Left lung (tissue), 10 donors: ENCODE data around the gene DCBLD2. TPM values are rescaled to one million over a fixed set of nuclear protein-coding genes. Genes with fewer than 3 reads are reported as not detected.
A peak's percentile ranks its signal among the peaks of the same experiment; 100 is the strongest.

Experiments
- ATAC-seq: fragments of 200-7000 bp; cut with Tn5 transposase; one replicate; pipeline ENCODE4 v1.9.1; 2020; ENCODE audit warnings: moderate library complexity
- DNase-seq, 4 donors: peaks; one replicate each; pipeline ENCODE4 v3.0.0-alpha.2; 2013 to 2020
- H3K27ac ChIP-seq, 2 donors: fragments of 200-600 bp; sonication (generic) in 1 of 2; one replicate each; pipeline versions ENCODE4 v1.5.0 to v1.8.0; 2020 to 2021
- H3K27me3 ChIP-seq, 2 donors: fragments of 200-600 bp; sonication (generic) in 1 of 2; one replicate each; pipeline versions ENCODE4 v1.5.0 to v1.8.0; 2020 to 2021
- H3K36me3 ChIP-seq, 2 donors: fragments of 200-600 bp; sonication (generic) in 1 of 2; one replicate each; pipeline versions ENCODE4 v1.5.0 to v1.8.0; 2020 to 2021
- H3K4me1 ChIP-seq, 2 donors: fragments of 200-600 bp; one replicate each; pipeline ENCODE4 v1.8.0; 2021
- H3K4me3 ChIP-seq, 2 donors: fragments of 200-600 bp; sonication (generic) in 1 of 2; one replicate each; pipeline versions ENCODE4 v1.5.0 to v1.8.0; 2020 to 2021; ENCODE audit warnings: mild to moderate bottlenecking in 1 of 2
- H3K9me3 ChIP-seq, 2 donors: fragments of 200-600 bp; sonication (generic) in 1 of 2; one replicate each; pipeline versions ENCODE4 v1.5.0 to v1.8.0; 2020 to 2021
- CTCF ChIP-seq, 2 donors: fragments of 200-600 bp; sonication (generic) in 1 of 2; IDR thresholded peaks; one replicate each; pipeline versions ENCODE4 v1.5.0 to v1.8.0; 2021; ENCODE audit warnings: antibody characterized with exemption in 2 of 2
- intact Hi-C, 2 donors: fragments of 100-400 bp; cut with DNase I; formaldehyde crosslinking; loops; one replicate each; pipeline versions ENCODE4 v1.11.2 to v1.14.2; 2022
- polyA plus RNA-seq, 6 donors: library from polyadenylated mRNA; unstranded; fragments of 120-200 nt; gene quantifications; one replicate each; pipeline ENCODE4 v1.2.1, GENCODE V29; 2013; ENCODE audit not compliant: insufficient read length in 6 of 6
- total RNA-seq, 2 donors: library from RNA; stranded (reverse); fragmentation: NEBNext Ultra II Directional; extraction: Animal tissue kit (Norgen Biotek cat#: 25700); gene quantifications; one replicate each; pipeline ENCODE4 v1.2.1, GENCODE V29; 2021
- donor health status: DM: no; HTN: yes; CAD: no.
- donor health status: DM: no; HTN: no; CAD: no.

DCBLD2 gene
- total and polyA plus RNA-seq, 8 donors = 44.8 to 92.4 (median 69.3) TPM

GRCh38 chr3:98763819-98764418 lies 137.6 kb downstream of the DCBLD2 start:
- intact Hi-C loops = no loop called here
- DNase-seq (peak in 1 of 4 donors; percentile 26), ATAC-seq (peak; percentile 7)
- Histone ChIP-seq H3K27me3 (no peaks in the 10 kb centered on the region), H3K4me1 (peaks cover 7 to 64% of the 10 kb centered on the region in 2 donors), H3K27ac (peak overlapping the region; percentile 54 to 88), H3K9me3 (no peaks in the 10 kb centered on the region), H3K36me3 (peaks cover 0 to 4% of the 10 kb centered on the region in 2 donors), H3K4me3 (peak overlapping the region in 1 of 2 donors; percentile 47)
- no peak for TF ChIP-seq CTCF (IDR thresholded peaks at IDR 0.05)

- H3K4me3 ChIP-seq = peak within 1 kb of the TSS in 1 of 2 donors; percentile 47
- no peaks in the 10 kb centered on the region for H3K36me3 ChIP-seq
- intact Hi-C loops = no loop called here
- no peaks in the 10 kb centered on the region for H3K9me3 ChIP-seq
- H3K4me1 ChIP-seq = peaks cover 7 to 60% of the 10 kb centered on the region in 2 donors
- ATAC-seq (peak; percentile 64), DNase-seq (peak in 3 of 4 donors; percentile 36 to 51 (median 43))
- no peaks in the 10 kb centered on the region for H3K27me3 ChIP-seq
- no peak for TF ChIP-seq CTCF (IDR thresholded peaks at IDR 0.05)
- H3K27ac ChIP-seq = peak within 1 kb of the TSS; percentile 54 to 88
Measured at GRCh38 chr3:98763076-98763475, 138.4 kb downstream of the DCBLD2 start, which contains the start of gene ST3GAL6. ST3GAL6 (plus strand) TSS chr3:98763340; CDS start chr3:98768441, 5,101 bp downstream.

GRCh38 chr3:98761643-98762229 lies 139.8 kb downstream of the DCBLD2 start:
- no peak for DNase-seq
- H3K27ac ChIP-seq = peak overlapping the region; percentile 1 to 88

DNA sequence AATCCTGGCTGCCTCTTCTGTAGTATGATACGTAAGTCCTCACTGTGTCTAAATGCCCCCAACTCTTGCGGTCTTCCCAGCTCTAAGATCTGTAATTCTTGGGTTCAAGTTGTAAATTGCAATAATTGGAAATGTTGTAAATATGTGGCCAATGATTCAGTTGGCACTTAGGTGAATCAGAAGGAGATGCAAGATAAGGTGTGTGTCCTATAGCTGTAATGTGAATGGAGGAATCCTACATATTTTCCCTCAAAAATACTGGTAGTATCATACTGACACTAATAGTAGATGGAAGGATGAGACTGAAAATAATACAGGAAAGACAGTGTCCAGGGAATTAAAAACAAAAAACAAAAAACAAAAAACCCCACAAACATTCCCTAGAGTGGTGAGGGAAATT lies 141.9 kb downstream of the DCBLD2 start:
- H3K4me1 ChIP-seq = peaks cover 7 to 35% of the 10 kb centered on the region in 2 donors

More at GRCh38 chr3:98761643-98762229, 139.8 kb downstream of the DCBLD2 start:
- peaks cover 7 to 55% of the 10 kb centered on the region in 2 donors for H3K4me1 ChIP-seq
- H3K4me3 ChIP-seq = no peak overlapping the region
- no peaks in the 10 kb centered on the region for H3K9me3 ChIP-seq
- no peaks in the 10 kb centered on the region for H3K36me3 ChIP-seq
- no peaks in the 10 kb centered on the region for H3K27me3 ChIP-seq
- intact Hi-C loops = no loop called here
- no peak for TF ChIP-seq CTCF (IDR thresholded peaks at IDR 0.05)
- peak; percentile 61 for ATAC-seq

More for the DNA sequence above, 141.9 kb downstream of the DCBLD2 start:
- no peak for DNase-seq
- H3K36me3 ChIP-seq = no peaks in the 10 kb centered on the region
- no peaks in the 10 kb centered on the region for H3K9me3 ChIP-seq
- H3K27ac ChIP-seq = no peak overlapping the region
- no peak for TF ChIP-seq CTCF (IDR thresholded peaks at IDR 0.05)
- intact Hi-C loops = no loop called here
- H3K27me3 ChIP-seq = no peaks in the 10 kb centered on the region
- no peak for ATAC-seq
- H3K4me3 ChIP-seq = no peak overlapping the region
